GM21367 (cell line): ENCODE results near the gene IVL.

ENCODE experiments used
- ATAC-seq: cut with Tn5 transposase; IDR thresholded peaks from one replicate; pipeline ENCODE4 v1.9.1; 2021; ENCODE audit not compliant: unreplicated experiment

The IVL gene

GRCh38 chr1:152888126-152888525 lies 20.2 kb upstream of the IVL start:
- ATAC-seq = no peak

GRCh38 chr1:152899027-152899426 lies 9.3 kb upstream of the IVL start:
- no peak for ATAC-seq

DNA sequence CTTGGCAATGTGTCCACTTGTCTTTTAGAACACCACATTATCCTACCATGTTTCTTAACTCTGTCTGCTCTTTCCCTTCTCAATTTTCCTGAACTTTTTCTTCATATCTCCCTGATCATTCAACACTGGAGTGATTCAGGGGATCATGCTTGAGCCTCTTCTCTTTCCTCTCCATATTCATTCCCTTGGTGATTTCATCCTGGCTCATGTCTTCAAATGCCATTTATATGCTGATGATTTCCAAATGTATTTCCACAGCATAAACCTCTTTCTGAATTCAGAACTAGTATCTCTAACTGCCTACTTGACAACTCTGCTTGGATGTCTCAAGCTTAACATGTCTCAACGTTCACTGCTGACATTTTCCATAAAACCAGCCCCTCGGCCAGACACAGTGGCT lies 8.5 kb upstream of the IVL start:
- ATAC-seq = no peak

- ATAC-seq = no peak
Observed at GRCh38 chr1:152901631-152902030, 6.7 kb upstream of the IVL start.

GRCh38 chr1:152902636-152903035 lies 5.7 kb upstream of the IVL start:
- no peak for ATAC-seq

DNA sequence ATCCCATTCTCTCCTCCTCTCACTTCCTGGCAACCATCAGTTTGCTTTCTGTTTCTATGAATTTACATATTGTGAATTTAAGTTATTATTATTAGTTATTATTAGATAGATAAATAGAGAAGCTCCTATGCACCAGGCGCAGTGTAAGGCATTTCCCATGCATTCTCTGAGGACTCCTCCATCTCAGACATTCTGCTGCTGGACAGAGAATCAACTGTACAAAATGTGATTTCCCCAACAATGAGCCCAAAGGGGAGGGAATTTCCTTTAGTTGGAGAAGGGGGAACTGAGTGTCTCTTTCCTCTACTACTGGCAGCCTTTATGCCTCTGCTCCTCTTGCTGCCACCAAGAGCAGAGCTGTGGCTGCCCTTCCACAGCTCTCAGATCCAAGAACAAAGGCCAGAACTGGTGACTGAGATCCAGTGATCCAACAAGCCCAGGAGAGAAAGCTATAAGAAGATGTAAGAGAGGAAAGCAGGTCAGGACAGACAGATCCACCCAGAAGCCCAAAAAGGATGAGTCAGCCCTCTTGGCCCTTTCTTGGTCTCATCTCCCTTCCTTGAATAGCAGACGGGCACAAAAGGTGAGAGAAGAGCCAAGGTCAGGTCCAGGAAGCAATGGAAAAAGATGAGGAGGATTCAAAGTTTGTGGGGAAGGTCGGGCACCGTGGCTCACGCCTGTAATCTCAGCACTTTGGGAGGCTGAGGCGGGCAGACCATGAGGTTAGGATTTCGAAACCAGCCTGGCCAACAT lies 3.5 kb upstream of the IVL start:
- ATAC-seq = no peak

- ATAC-seq = no peak
Observed at GRCh38 chr1:152906023-152906565, 2.3 kb upstream of the IVL start.

GRCh38 chr1:152909206-152909605 lies 860 bp downstream of the IVL start:
- ATAC-seq = no peak

GRCh38 chr1:152912471-152912870 lies 4.1 kb downstream of the IVL start:
- ATAC-seq = no peak

GRCh38 chr1:152912900-152913299 lies 4.6 kb downstream of the IVL start:
- no peak for ATAC-seq

- no peak for ATAC-seq
Observed at GRCh38 chr1:152917794-152918193, 9.4 kb downstream of the IVL start.

DNA sequence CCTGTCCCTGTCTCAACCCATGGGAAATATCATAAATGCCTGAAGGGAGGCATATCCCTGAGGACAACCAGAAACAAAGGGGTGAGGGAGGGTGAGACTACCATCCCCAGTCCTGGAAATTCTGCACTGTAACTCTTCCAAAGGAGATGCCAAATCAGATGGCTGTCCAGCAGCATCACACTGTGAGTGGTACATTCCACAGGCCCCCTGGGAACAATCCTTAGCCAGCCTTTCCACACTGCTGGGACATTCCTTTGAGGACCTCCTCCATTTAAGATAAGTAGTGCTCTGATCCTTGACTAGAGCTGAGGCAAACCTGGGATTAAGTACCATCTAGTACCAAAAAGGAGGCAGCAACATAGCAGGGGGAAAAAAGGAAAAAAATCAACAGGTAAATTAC lies 10.7 kb downstream of the IVL start:
- ATAC-seq = no peak

GRCh38 chr1:152924191-152924590 lies 15.8 kb downstream of the IVL start:
- no peak for ATAC-seq

GRCh38 chr1:152926091-152926490 lies 17.7 kb downstream of the IVL start:
- no peak for ATAC-seq

- no peak for ATAC-seq
Observed at GRCh38 chr1:152928671-152929070, 20.3 kb downstream of the IVL start.

DNA sequence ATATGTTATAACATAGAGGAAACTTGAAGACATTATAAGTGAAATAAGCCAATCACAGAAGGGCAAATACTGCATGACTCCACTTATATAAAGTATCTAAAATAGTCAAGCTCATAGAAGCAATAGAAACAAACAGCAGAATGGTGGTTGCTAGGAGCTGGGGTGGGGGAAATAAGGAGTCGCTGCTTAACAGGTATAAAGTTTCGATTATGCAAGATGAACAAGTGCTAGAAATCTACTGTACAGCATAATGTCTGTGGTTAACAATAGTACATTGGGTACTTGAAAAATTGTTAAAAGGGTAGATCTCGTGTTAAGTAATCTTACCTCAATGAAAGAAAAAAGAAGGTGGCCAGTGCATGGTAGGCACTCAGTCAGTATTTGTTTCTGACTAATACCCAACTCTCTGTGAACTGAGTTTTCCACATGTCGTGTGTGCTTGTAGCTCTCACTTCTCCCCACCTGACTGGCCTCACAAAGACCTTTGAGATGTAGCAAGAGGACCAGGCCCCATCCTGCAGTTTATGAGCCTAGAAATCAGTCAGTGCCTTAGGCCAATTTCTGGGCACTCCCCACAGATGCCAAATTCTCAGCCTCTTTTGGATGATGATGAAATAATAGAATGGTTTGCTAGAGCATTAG lies 23.9 kb downstream of the IVL start:
- no peak for ATAC-seq

GRCh38 chr1:152933196-152933595 lies 24.9 kb downstream of the IVL start:
- ATAC-seq = no peak

DNA sequence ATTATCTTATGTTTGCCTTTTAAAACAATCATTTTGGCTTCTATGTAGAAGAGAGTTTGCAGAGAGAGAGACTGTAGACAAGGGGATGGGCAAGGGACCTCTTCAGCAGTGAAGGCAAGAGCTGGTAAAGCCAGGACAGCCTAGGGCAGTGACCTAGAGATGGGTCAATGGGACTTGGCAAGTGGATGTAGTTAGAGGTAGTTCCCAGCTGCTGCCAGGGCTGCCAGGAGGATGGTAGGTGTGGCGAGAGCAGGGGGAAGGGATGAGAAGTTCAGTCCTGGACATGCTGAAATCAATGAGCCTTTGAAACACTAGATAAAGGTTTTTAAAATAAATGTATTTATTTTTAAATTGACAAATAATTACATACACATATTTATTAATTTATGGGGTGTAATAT lies 32.3 kb downstream of the IVL start:
- ATAC-seq = no peak

- no peak for ATAC-seq
Observed at GRCh38 chr1:152941037-152941711, 32.8 kb downstream of the IVL start.

GRCh38 chr1:152942161-152942560 lies 33.8 kb downstream of the IVL start:
- no peak for ATAC-seq

DNA sequence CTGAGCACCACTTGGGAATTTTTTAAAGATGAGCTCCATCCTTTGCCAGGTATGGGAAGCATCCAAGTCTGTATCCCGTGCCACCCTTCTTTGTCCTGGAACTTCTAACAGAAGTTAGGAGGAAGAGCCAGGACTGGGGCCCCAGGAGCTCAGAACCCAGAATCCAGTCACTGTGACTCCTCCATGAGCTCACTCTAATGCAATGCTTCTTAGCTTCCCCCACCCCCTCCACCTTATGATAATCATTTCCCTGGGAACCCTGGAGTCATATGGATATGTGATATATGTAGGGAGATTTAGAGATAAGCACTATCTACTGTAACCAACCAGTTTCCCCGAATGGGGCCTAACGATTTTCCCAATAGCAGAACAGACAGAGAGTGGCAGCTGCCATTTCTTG lies 37.9 kb downstream of the IVL start:
- no peak for ATAC-seq

DNA sequence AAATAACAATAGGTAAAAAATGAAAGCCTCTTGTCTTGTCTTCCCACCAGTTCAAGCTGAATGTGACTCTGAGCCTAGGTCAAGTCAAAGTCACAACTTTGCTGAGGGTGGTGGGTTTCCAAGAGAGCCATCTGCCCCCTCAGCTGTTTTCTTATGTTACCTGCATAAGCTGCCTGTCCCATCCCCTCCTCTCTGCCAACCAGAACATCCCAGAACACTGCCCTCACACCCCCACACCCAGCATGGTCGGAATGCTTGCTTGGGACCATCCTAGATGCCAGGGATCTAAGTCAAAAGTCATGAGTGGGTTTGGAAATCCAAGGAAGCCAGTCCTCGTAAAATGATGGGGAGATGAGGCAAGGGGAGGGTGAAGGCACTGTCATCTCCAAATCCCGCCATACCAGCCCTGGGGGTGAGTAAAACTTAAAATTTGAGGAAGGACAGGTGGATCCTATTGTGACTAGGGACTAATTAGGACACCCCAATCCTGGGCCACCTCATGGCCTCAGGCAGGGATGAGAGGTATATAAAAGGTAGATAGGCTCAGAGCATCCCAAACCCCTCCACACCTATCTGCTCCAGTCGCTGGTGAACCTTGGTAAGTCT lies 38.4 kb downstream of the IVL start, which contains the start of gene SPRR5:
Gene SPRR5, plus strand, starts transcription at position 556 of the 606 bp plus-strand sequence. CDS start 1,349 bp downstream, outside the sequence.
- ATAC-seq = no peak
